Activated naive CD8-positive, alpha-beta T cell treated with anti-CD3 and anti-CD28 coated beads for 36 hours (primary cell): ENCODE measurements around the gene MAML3. TPM values are rescaled to one million over a fixed set of nuclear protein-coding genes. Genes with fewer than 3 reads are reported as not detected.

Experiments used
- DNase-seq: peaks from one replicate; pipeline ENCODE4 v3.0.0; 2021
- H3K27ac Mint-ChIP-seq: one replicate; pipeline ENCODE4 v1.8.0; 2022; ENCODE audit warnings: mild to moderate bottlenecking, moderate library complexity, mixed read lengths
- H3K27me3 Mint-ChIP-seq: one replicate; pipeline ENCODE4 v1.8.0; 2022; ENCODE audit warnings: mild to moderate bottlenecking, mixed read lengths
- H3K36me3 Mint-ChIP-seq: one replicate; pipeline ENCODE4 v1.8.0; 2021; ENCODE audit warnings: mild to moderate bottlenecking, mixed read lengths
- H3K4me1 Mint-ChIP-seq: one replicate; pipeline ENCODE4 v1.8.0; 2021; ENCODE audit warnings: mixed read lengths
- H3K4me3 Mint-ChIP-seq: one replicate; pipeline ENCODE4 v1.8.0; 2022; ENCODE audit warnings: mild to moderate bottlenecking, moderate library complexity, mixed read lengths
- H3K9me3 Mint-ChIP-seq: one replicate; pipeline ENCODE4 v1.8.0; 2022; ENCODE audit warnings: mixed read lengths
- total RNA-seq, 2 experiments: library from RNA; stranded (reverse); gene quantifications; one replicate each; pipeline ENCODE4 v1.2.3, GENCODE V29; 2021

MAML3 gene
- total RNA-seq, 2 experiments from 2014 or later: 2.1 to 2.3 TPM

GRCh38 chr4:140068271-140068670 is 85.7 kb downstream of the MAML3 start:
- Mint-ChIP-seq H3K27ac (no peak overlapping the region), H3K36me3 (peaks cover under 1% of the 10 kb centered on the region), H3K4me1 (peaks cover 41% of the 10 kb centered on the region), H3K4me3 (no peak overlapping the region), H3K9me3 (peaks cover under 1% of the 10 kb centered on the region), H3K27me3 (peaks cover 5% of the 10 kb centered on the region)
- DNase-seq: no peak

- Mint-ChIP-seq H3K36me3 (no peaks in the 10 kb centered on the region), H3K27me3 (peaks cover 4% of the 10 kb centered on the region), H3K27ac (no peak overlapping the region), H3K4me1 (peaks cover 34% of the 10 kb centered on the region), H3K4me3 (no peak overlapping the region), H3K9me3 (no peaks in the 10 kb centered on the region)
- no peak for DNase-seq
These were observed 87.7 kb downstream of the MAML3 start for GRCh38 chr4:140066031-140066930.

GRCh38 chr4:140065393-140065792 is 88.6 kb downstream of the MAML3 start:
- Mint-ChIP-seq H3K27me3 (peaks cover 4% of the 10 kb centered on the region), H3K27ac (no peak overlapping the region), H3K36me3 (no peaks in the 10 kb centered on the region), H3K9me3 (no peaks in the 10 kb centered on the region), H3K4me1 (peaks cover 32% of the 10 kb centered on the region), H3K4me3 (no peak overlapping the region)
- DNase-seq: no peak

- peaks cover 34% of the 10 kb centered on the region for H3K4me1 Mint-ChIP-seq
- H3K9me3 Mint-ChIP-seq: no peaks in the 10 kb centered on the region
- DNase-seq: no peak
- no peaks in the 10 kb centered on the region for H3K36me3 Mint-ChIP-seq
- no peak overlapping the region for H3K4me3 Mint-ChIP-seq
- H3K27ac Mint-ChIP-seq: peak overlapping the region; percentile 3
- no peaks in the 10 kb centered on the region for H3K27me3 Mint-ChIP-seq
These were observed 92.2 kb downstream of the MAML3 start for GRCh38 chr4:140061659-140062289.

GRCh38 chr4:140061194-140061593 is 92.8 kb downstream of the MAML3 start:
- H3K4me1 Mint-ChIP-seq: peaks cover 32% of the 10 kb centered on the region
- peak overlapping the region; percentile 15 for H3K4me3 Mint-ChIP-seq
- H3K27ac Mint-ChIP-seq: peak overlapping the region; percentile 51
- H3K27me3 Mint-ChIP-seq: no peaks in the 10 kb centered on the region
- no peaks in the 10 kb centered on the region for H3K36me3 Mint-ChIP-seq
- DNase-seq: no peak
- no peaks in the 10 kb centered on the region for H3K9me3 Mint-ChIP-seq

GRCh38 chr4:140059159-140059558 is 94.8 kb downstream of the MAML3 start:
- H3K36me3 Mint-ChIP-seq: no peaks in the 10 kb centered on the region

GRCh38 chr4:140057701-140058100 is 96.3 kb downstream of the MAML3 start:
- peaks cover 47% of the 10 kb centered on the region for H3K4me1 Mint-ChIP-seq
- H3K27me3 Mint-ChIP-seq: no peaks in the 10 kb centered on the region
- no peak overlapping the region for H3K27ac Mint-ChIP-seq
- H3K9me3 Mint-ChIP-seq: no peaks in the 10 kb centered on the region
- H3K36me3 Mint-ChIP-seq: no peaks in the 10 kb centered on the region
- no peak for DNase-seq
- H3K4me3 Mint-ChIP-seq: no peak overlapping the region

More at GRCh38 chr4:140059159-140059558, 94.8 kb downstream of the MAML3 start:
- DNase-seq: no peak
- Mint-ChIP-seq H3K4me3 (no peak overlapping the region), H3K27me3 (no peaks in the 10 kb centered on the region), H3K4me1 (peaks cover 41% of the 10 kb centered on the region), H3K27ac (no peak overlapping the region), H3K9me3 (no peaks in the 10 kb centered on the region)

GRCh38 chr4:140056015-140056414 is 98.0 kb downstream of the MAML3 start:
- Mint-ChIP-seq H3K4me3 (no peak overlapping the region), H3K36me3 (no peaks in the 10 kb centered on the region), H3K4me1 (peaks cover 41% of the 10 kb centered on the region), H3K27ac (no peak overlapping the region), H3K9me3 (no peaks in the 10 kb centered on the region), H3K27me3 (no peaks in the 10 kb centered on the region)
- no peak for DNase-seq

GRCh38 chr4:140054861-140055260 is 99.1 kb downstream of the MAML3 start:
- Mint-ChIP-seq H3K4me3 (no peak overlapping the region), H3K27me3 (no peaks in the 10 kb centered on the region), H3K27ac (no peak overlapping the region), H3K9me3 (no peaks in the 10 kb centered on the region), H3K4me1 (peaks cover 47% of the 10 kb centered on the region), H3K36me3 (no peaks in the 10 kb centered on the region)
- DNase-seq: no peak

- Mint-ChIP-seq H3K9me3 (no peaks in the 10 kb centered on the region), H3K27me3 (no peaks in the 10 kb centered on the region), H3K4me1 (peaks cover 55% of the 10 kb centered on the region), H3K4me3 (no peak overlapping the region), H3K36me3 (no peaks in the 10 kb centered on the region), H3K27ac (no peak overlapping the region)
- DNase-seq: no peak
These were observed 100.8 kb downstream of the MAML3 start for GRCh38 chr4:140053185-140053584.

- H3K9me3 Mint-ChIP-seq: no peaks in the 10 kb centered on the region
- H3K4me1 Mint-ChIP-seq: peaks cover 54% of the 10 kb centered on the region
- H3K36me3 Mint-ChIP-seq: no peaks in the 10 kb centered on the region
- no peak overlapping the region for H3K4me3 Mint-ChIP-seq
- no peaks in the 10 kb centered on the region for H3K27me3 Mint-ChIP-seq
- no peak overlapping the region for H3K27ac Mint-ChIP-seq
- DNase-seq: peak; percentile 18
These were observed 101.9 kb downstream of the MAML3 start for GRCh38 chr4:140052050-140052449.

- peak; percentile 22 for DNase-seq
- H3K27me3 Mint-ChIP-seq: no peaks in the 10 kb centered on the region
These were observed 103.9 kb downstream of the MAML3 start for GRCh38 chr4:140049849-140050637.

GRCh38 chr4:140049024-140049848 is 104.7 kb downstream of the MAML3 start:
- DNase-seq: peak; percentile 51
- H3K27me3 Mint-ChIP-seq: no peaks in the 10 kb centered on the region
- H3K36me3 Mint-ChIP-seq: no peaks in the 10 kb centered on the region
- H3K4me1 Mint-ChIP-seq: peaks cover 54% of the 10 kb centered on the region
- peak overlapping the region; percentile 69 for H3K27ac Mint-ChIP-seq
- peak overlapping the region; percentile 83 for H3K4me3 Mint-ChIP-seq
- no peaks in the 10 kb centered on the region for H3K9me3 Mint-ChIP-seq

More at GRCh38 chr4:140049849-140050637, 103.9 kb downstream of the MAML3 start:
- H3K4me1 Mint-ChIP-seq: peaks cover 58% of the 10 kb centered on the region
- no peaks in the 10 kb centered on the region for H3K36me3 Mint-ChIP-seq
- peak overlapping the region; percentile 69 for H3K27ac Mint-ChIP-seq
- H3K9me3 Mint-ChIP-seq: no peaks in the 10 kb centered on the region
- peak overlapping the region; percentile 83 for H3K4me3 Mint-ChIP-seq

GRCh38 chr4:140048419-140048995 is 105.5 kb downstream of the MAML3 start:
- peak overlapping the region; percentile 69 for H3K27ac Mint-ChIP-seq
- H3K4me1 Mint-ChIP-seq: peaks cover 48% of the 10 kb centered on the region
- H3K27me3 Mint-ChIP-seq: no peaks in the 10 kb centered on the region
- H3K9me3 Mint-ChIP-seq: no peaks in the 10 kb centered on the region
- peak overlapping the region; percentile 83 for H3K4me3 Mint-ChIP-seq
- no peaks in the 10 kb centered on the region for H3K36me3 Mint-ChIP-seq
- DNase-seq: no peak
